ENCODE data around the gene GRIN1.
A peak's percentile ranks its signal among the peaks of the same experiment; 100 is the strongest.

GRIN1 gene

GRCh38 chr9:137166380-137167229 lies 27.7 kb downstream of the GRIN1 start:
- DNase-seq = no peak

DNA sequence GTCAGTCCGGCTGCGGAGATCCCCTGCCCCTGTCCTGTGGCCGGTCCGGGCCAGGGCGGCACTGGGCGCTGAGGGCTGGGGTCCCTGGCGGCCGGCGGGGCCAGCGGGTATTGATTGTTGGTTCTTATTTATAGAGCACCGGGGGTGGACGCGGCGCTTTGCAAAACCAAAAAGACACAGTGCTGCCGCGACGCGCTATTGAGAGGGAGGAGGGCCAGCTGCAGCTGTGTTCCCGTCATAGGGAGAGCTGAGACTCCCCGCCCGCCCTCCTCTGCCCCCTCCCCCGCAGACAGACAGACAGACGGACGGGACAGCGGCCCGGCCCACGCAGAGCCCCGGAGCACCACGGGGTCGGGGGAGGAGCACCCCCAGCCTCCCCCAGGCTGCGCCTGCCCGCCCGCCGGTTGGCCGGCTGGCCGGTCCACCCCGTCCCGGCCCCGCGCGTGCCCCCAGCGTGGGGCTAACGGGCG lies 28.4 kb downstream of the GRIN1 start:
- DNase-seq = no peak

DNA sequence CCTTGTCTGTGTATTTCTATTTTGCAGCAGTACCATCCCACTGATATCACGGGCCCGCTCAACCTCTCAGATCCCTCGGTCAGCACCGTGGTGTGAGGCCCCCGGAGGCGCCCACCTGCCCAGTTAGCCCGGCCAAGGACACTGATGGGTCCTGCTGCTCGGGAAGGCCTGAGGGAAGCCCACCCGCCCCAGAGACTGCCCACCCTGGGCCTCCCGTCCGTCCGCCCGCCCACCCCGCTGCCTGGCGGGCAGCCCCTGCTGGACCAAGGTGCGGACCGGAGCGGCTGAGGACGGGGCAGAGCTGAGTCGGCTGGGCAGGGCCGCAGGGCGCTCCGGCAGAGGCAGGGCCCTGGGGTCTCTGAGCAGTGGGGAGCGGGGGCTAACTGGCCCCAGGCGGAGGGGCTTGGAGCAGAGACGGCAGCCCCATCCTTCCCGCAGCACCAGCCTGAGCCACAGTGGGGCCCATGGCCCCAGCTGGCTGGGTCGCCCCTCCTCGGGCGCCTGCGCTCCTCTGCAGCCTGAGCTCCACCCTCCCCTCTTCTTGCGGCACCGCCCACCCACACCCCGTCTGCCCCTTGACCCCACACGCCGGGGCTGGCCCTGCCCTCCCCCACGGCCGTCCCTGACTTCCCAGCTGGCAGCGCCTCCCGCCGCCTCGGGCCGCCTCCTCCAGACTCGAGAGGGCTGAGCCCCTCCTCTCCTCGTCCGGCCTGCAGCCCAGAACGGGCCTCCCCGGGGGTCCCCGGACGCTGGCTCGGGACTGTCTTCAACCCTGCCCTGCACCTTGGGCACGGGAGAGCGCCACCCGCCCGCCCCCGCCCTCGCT lies 29.0 kb downstream of the GRIN1 start:
- DNase-seq = no peak

DNA sequence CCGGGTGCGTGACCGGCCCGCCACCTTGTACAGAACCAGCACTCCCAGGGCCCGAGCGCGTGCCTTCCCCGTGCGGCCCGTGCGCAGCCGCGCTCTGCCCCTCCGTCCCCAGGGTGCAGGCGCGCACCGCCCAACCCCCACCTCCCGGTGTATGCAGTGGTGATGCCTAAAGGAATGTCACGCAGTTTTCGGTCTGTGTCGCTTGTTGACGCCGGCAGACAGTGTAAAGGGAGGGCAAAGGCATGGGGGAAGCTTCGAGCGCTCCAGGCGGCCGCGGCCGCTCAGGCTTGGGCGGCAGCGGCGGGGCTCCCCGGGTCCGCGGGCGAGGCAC lies 29.6 kb downstream of the GRIN1 start:
- no peak for DNase-seq

GRCh38 chr9:137168904-137169856 lies 30.2 kb downstream of the GRIN1 start:
- DNase-seq = no peak

DNA sequence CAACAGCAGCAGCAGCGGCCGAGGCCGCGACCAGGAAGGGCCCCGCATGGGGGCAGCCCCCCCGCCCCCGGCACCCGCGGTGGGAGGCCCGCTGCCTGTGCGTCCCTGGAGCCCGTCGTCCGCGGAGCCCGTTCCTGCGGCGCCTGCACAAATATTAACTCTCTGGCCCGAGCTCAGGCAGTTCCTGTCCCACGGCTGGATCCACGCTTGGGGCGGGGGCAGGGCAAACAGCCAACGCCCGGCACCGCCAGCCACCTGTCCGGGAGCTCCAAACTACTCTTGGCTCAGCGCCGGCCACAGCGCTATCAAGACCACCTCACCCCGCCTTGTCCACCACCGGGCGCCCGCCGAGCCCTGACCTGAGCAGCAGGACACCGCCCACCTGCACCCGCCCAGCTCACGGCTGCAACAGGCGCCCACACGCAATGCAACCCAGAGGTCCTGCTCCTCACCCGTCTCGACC lies 31.0 kb downstream of the GRIN1 start, which contains the start of gene LRRC26:
Gene LRRC26, minus strand, starts transcription at position 156 of the 463 bp plus-strand sequence. Its CDS starts 108 bp downstream, at position 48.
- no peak for DNase-seq

DNA sequence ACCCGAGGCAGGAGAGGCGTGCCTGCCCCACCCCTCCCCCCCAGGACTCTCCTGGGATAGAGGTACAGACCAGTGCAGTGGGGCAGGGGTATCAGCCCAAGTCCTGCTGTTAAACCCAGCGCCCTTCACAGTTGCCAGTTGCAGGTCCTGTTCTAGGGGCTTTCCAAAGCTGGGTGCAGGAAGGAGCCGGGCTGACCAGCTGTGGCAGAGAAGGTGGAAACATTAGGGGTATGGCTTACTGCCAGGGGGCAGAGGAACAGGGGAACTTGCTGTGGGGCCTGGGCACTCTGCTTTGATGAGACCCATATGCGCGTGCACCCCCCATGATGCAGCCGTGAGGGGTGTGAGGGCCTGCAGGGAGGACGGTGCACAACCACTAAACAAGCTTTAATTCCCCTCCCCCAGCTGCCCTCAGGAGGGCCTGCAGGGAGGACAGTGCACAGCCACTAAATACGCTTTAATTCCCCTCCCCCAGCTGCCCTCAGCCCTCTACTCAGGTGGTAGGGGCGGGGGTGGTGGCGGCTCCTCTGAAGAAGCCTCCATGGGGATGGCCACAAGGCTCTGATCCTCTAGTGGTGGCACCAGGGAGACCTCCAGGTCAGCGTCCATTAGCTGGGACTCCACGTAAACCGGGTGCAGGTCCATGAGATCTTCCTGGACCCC lies 31.7 kb downstream of the GRIN1 start:
- DNase-seq = no peak

GRCh38 chr9:137171149-137171900 lies 32.4 kb downstream of the GRIN1 start:
- DNase-seq = no peak

- DNase-seq = no peak
Measured at GRCh38 chr9:137172901-137173795, 34.2 kb downstream of the GRIN1 start.

- DNase-seq = no peak
Measured at GRCh38 chr9:137173796-137174664, 35.1 kb downstream of the GRIN1 start.

DNA sequence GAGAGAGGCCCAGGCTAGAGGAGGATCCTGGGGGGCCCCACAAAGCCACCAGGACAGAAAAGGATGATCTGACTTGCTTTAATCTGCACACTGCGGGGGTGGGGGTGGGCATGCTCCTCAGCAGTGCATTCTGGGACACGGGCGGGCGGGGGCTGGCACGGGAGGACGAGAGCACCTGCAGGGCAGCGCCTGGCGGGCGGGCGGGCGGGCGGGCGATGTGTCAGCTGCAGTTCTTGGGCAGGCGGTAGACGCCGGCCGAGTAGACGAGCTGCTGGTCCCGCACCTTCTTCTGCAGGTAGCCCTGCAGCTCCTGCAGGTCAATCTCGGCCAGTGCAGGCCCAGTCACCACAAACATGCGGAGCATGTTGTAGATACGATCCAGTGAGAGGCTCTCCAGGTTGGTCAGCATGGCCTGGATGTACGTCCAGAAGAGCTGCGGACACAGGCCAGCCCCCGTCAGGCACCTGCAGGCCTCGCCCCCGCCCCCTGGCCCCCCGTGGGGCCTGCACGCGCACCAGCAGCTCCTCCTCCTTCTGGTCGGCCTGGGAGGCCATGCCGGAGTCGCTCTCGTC lies 35.9 kb downstream of the GRIN1 start:
- DNase-seq = no peak

DNA sequence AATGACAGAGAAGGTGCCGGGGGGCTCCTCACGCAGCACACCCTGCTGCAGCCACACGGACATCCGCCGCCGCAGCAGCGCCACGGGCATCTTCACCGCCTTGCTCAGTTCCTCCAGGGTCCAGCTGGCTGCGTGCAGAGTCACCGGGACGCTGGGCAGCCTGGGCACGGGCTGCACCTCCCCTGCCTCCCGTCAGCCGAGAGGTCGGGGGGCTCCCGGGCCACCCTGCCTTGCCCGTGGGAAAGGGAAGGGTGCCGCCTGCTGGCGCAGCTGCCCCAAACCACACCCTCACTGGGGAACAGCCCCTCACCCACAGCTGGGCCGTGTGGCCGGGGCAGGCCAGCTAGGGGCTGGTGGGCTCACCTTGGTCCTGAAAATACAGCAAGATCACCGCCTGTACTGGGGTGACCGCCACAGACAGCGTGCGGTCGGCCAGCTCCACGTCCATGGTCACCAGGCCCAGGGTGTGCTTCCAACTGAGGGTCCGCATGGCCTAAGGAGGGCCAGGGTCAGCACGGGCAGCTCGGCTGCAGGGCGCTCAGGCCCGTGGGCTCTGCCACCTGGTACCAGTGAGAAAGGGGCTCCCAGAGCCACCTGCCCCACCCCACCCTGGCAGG lies 36.5 kb downstream of the GRIN1 start:
- no peak for DNase-seq

- DNase-seq = peak; percentile 69
Measured at GRCh38 chr9:137176302-137177182, 37.6 kb downstream of the GRIN1 start.

GRCh38 chr9:137178201-137178938 lies 39.4 kb downstream of the GRIN1 start:
- DNase-seq = no peak

DNA sequence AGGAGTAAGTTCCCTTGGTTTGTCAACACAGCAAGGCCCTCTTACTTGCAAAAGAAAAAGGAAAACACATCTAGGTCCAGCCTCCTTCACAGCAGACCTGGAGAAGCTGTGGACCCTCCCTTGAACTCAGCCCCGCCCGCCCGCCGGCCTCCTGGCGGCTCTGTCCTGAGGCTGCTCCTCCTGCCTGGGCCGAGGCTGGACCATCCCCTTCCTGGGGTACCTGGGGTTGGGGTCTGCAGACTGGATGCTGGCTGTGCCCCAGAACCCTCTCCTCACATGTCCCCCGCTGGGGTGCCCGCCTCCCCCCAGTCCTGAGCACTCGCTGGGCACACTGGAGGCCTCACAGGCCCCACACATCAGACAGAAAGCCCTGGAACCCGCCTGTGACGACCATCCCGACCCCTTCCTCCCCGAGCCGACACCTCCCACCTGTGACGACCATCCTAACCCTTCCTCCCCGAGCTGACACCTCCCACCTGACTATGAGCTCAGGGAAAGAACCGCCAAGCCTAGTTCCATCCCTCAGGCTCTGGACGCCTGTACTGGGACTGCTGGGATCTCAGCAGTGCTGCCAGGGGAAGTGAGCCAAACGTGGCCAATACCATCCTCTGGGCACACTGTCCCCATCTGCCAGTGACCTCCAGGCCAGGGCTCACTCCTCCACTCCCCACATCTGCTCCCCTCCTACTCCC lies 40.1 kb downstream of the GRIN1 start:
- DNase-seq = no peak

GRCh38 chr9:137179761-137180160 lies 40.8 kb downstream of the GRIN1 start:
- DNase-seq = no peak
